Lower lobe of right lung (tissue), 2 donors: ENCODE measurements around the gene GAGE10. TPM values are rescaled to one million over a fixed set of nuclear protein-coding genes. Genes with fewer than 3 reads are reported as not detected.
"Not testable (repeated sequence)": the region's sequence is repeated elsewhere in the genome, so short reads cannot be mapped to it uniquely, and the experiment has no call there.

Experiments used
- ATAC-seq, 2 donors: fragments of 200-7000 bp; cut with Tn5 transposase; one replicate each; pipeline ENCODE4 v1.9.1; 2020 to 2022; ENCODE audit warnings: mild to moderate bottlenecking in 2 of 2, moderate library complexity in 2 of 2
- DNase-seq: peaks from one replicate; pipeline ENCODE4 v3.0.0-alpha.2; 2020
- H3K27ac ChIP-seq: fragments of 200-600 bp; one replicate; pipeline ENCODE4 v1.8.0; 2022
- H3K27me3 ChIP-seq: fragments of 200-600 bp; one replicate; pipeline ENCODE4 v1.8.0; 2022; ENCODE audit warnings: low read depth
- H3K36me3 ChIP-seq: fragments of 200-600 bp; one replicate; pipeline ENCODE4 v1.8.0; 2022; ENCODE audit warnings: mild to moderate bottlenecking
- H3K4me1 ChIP-seq: fragments of 200-600 bp; one replicate; pipeline ENCODE4 v1.8.0; 2022
- H3K4me3 ChIP-seq: fragments of 200-600 bp; one replicate; pipeline ENCODE4 v1.8.0; 2022; ENCODE audit warnings: mild to moderate bottlenecking
- H3K9me3 ChIP-seq: fragments of 200-600 bp; one replicate; pipeline ENCODE4 v1.8.0; 2022
- CTCF ChIP-seq: fragments of 200-600 bp; IDR thresholded peaks from one replicate; pipeline ENCODE4 v1.8.0; 2022; ENCODE audit warnings: antibody characterized with exemption, mild to moderate bottlenecking
- intact Hi-C: fragments of 100-400 bp; cut with DNase I; formaldehyde crosslinking; loops from one replicate; pipeline ENCODE4 v1.11.0; 2022
- total RNA-seq: library from RNA; stranded (reverse); fragmentation: NEBNext Ultra II Directional; extraction: Animal tissue kit (Norgen Biotek cat#: 25700); gene quantifications from one replicate; pipeline ENCODE4 v1.2.1, GENCODE V29; 2021
- donor health status: DM: no; HTN: yes; CAD: no; lungs with severe emphysema.

The GAGE10 gene
- total RNA-seq, 1 donor from 2014 or later, result not detected

GRCh38 chrX:49287665-49288064, 15.8 kb upstream of the GAGE10 start:
- no peak for DNase-seq

GRCh38 chrX:49290215-49290614, 13.2 kb upstream of the GAGE10 start:
- H3K27me3 ChIP-seq, result no peaks in the 10 kb centered on the region
- DNase-seq, result no peak
- ATAC-seq, result no peak

More at GRCh38 chrX:49287665-49288064, 15.8 kb upstream of the GAGE10 start:
- no peak overlapping the region for H3K27ac ChIP-seq
- no peaks in the 10 kb centered on the region for H3K4me1 ChIP-seq
- no peak for ATAC-seq
- no peaks in the 10 kb centered on the region for H3K36me3 ChIP-seq
- intact Hi-C loops, result no loop called here
- no peaks in the 10 kb centered on the region for H3K27me3 ChIP-seq
- H3K4me3 ChIP-seq, result no peak overlapping the region
- no peaks in the 10 kb centered on the region for H3K9me3 ChIP-seq
- no peak for TF ChIP-seq CTCF

GRCh38 chrX:49291615-49292337, 11.7 kb upstream of the GAGE10 start:
- Histone ChIP-seq H3K27ac (no peak overlapping the region), H3K4me3 (no peak overlapping the region), H3K36me3 (no peaks in the 10 kb centered on the region), H3K4me1 (no peaks in the 10 kb centered on the region), H3K9me3 (no peaks in the 10 kb centered on the region), H3K27me3 (no peaks in the 10 kb centered on the region)
- DNase-seq, result peak; percentile 61
- peak; percentile 84 to 87 for ATAC-seq
- intact Hi-C loops, result no loop called here
- peak; percentile 71 for TF ChIP-seq CTCF

More at GRCh38 chrX:49290215-49290614, 13.2 kb upstream of the GAGE10 start:
- intact Hi-C loops, result no loop called here
- Histone ChIP-seq H3K36me3 (no peaks in the 10 kb centered on the region), H3K27ac (no peak overlapping the region), H3K4me1 (no peaks in the 10 kb centered on the region), H3K4me3 (no peak overlapping the region), H3K9me3 (no peaks in the 10 kb centered on the region)
- TF ChIP-seq CTCF, result no peak

GRCh38 chrX:49292400-49293362, 10.8 kb upstream of the GAGE10 start:
- no peak for TF ChIP-seq CTCF
- intact Hi-C loops, result no loop called here

GRCh38 chrX:49299293-49299692, 4.2 kb upstream of the GAGE10 start:
- intact Hi-C loops, H3K9me3 ChIP-seq, H3K4me3 ChIP-seq, H3K36me3 ChIP-seq, H3K4me1 ChIP-seq, H3K27ac ChIP-seq, H3K27me3 ChIP-seq, ATAC-seq, DNase-seq: not testable (repeated sequence)

More at GRCh38 chrX:49292400-49293362, 10.8 kb upstream of the GAGE10 start:
- Histone ChIP-seq H3K36me3 (no peaks in the 10 kb centered on the region), H3K27ac (no peak overlapping the region), H3K4me1 (no peaks in the 10 kb centered on the region), H3K9me3 (no peaks in the 10 kb centered on the region), H3K27me3 (no peaks in the 10 kb centered on the region), H3K4me3 (no peak overlapping the region)
- DNase-seq, result no peak
- ATAC-seq, result peak in 1 of 2 donors; percentile 23
